Calu3 (cell line): ENCODE data around the gene TH. TPM values are rescaled to one million over a fixed set of nuclear protein-coding genes. Genes with fewer than 3 reads are reported as not detected.

ENCODE experiments used
- BruUV-seq: library from RNA; stranded (reverse); fragments of 400-500 nt; replicated peaks from 2 replicates; lab custom pipeline; 2021; lab: Mats Ljungman, UMichigan
- CTCF ChIA-PET: fragments of 300-600 bp; sonication (Branson Sonifier 250); formaldehyde crosslinking; loops from one replicate; lab custom pipeline; 2022; ENCODE audit warnings: antibody characterized with exemption; lab: Charles Lee
- DNase-seq: peaks from one replicate; pipeline ENCODE4 v3.0.0; 2022
- H3K27ac Mint-ChIP-seq: one replicate; pipeline ENCODE4 v1.8.0; 2022; ENCODE audit warnings: mixed read lengths; ENCODE audit not compliant: unreplicated experiment
- H3K27me3 Mint-ChIP-seq: one replicate; pipeline ENCODE4 v1.8.0; 2022; ENCODE audit warnings: mixed read lengths; ENCODE audit not compliant: unreplicated experiment
- H3K36me3 Mint-ChIP-seq: one replicate; pipeline ENCODE4 v1.8.0; 2022; ENCODE audit warnings: mild to moderate bottlenecking, moderate library complexity, mixed read lengths; ENCODE audit not compliant: insufficient read depth, unreplicated experiment
- H3K4me1 Mint-ChIP-seq: one replicate; pipeline ENCODE4 v1.8.0; 2022; ENCODE audit warnings: mild to moderate bottlenecking, low read depth, mixed read lengths; ENCODE audit not compliant: unreplicated experiment
- H3K4me3 Mint-ChIP-seq: one replicate; pipeline ENCODE4 v1.8.0; 2022; ENCODE audit warnings: mild to moderate bottlenecking, low read depth, moderate library complexity, mixed read lengths; ENCODE audit not compliant: unreplicated experiment
- H3K9me3 Mint-ChIP-seq: one replicate; pipeline ENCODE4 v1.8.0; 2022; ENCODE audit warnings: low read depth, mixed read lengths; ENCODE audit not compliant: unreplicated experiment
- intact Hi-C: fragments of 100-400 bp; cut with micrococcal nuclease; formaldehyde crosslinking; loops from one replicate; pipeline ENCODE4 v1.10.0; 2022; ENCODE audit not compliant: unreplicated experiment
- total RNA-seq: library from RNA; stranded (reverse); gene quantifications from 2 replicates; pipeline ENCODE4 v1.2.3, GENCODE V29; 2022
- TF ChIP-seq, protein P1 (sequence below): fragments of 200-600 bp; IDR thresholded peaks from one replicate; pipeline ENCODE4 v1.8.0; 2022; ENCODE audit warnings: antibody characterized with exemption; ENCODE audit not compliant: unreplicated experiment

TH gene
- total RNA-seq, 1 experiment from 2014 or later = not detected

GRCh38 chr11:2212411-2213251 lies 41.0 kb upstream of the TH start:
- Mint-ChIP-seq H3K4me1 (peaks cover 31% of the 10 kb centered on the region), H3K36me3 (peaks cover 5% of the 10 kb centered on the region), H3K27me3 (peaks cover 35% of the 10 kb centered on the region), H3K9me3 (no peaks in the 10 kb centered on the region), H3K27ac (no peak overlapping the region), H3K4me3 (no peak overlapping the region)
- intact Hi-C loops = no loop called here
- CTCF ChIA-PET = interaction anchor here (0.6 kb wide), 2 partner anchors 209 to 619 kb away, joined by 3 to 7 read pairs; no protein-coding TSS in a partner anchor
- DNase-seq = no peak
- BruUV-seq = no TSS peak
- TF ChIP-seq, protein P1, sequence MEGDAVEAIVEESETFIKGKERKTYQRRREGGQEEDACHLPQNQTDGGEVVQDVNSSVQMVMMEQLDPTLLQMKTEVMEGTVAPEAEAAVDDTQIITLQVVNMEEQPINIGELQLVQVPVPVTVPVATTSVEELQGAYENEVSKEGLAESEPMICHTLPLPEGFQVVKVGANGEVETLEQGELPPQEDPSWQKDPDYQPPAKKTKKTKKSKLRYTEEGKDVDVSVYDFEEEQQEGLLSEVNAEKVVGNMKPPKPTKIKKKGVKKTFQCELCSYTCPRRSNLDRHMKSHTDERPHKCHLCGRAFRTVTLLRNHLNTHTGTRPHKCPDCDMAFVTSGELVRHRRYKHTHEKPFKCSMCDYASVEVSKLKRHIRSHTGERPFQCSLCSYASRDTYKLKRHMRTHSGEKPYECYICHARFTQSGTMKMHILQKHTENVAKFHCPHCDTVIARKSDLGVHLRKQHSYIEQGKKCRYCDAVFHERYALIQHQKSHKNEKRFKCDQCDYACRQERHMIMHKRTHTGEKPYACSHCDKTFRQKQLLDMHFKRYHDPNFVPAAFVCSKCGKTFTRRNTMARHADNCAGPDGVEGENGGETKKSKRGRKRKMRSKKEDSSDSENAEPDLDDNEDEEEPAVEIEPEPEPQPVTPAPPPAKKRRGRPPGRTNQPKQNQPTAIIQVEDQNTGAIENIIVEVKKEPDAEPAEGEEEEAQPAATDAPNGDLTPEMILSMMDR = no peak

GRCh38 chr11:2211113-2211971 lies 39.7 kb upstream of the TH start:
- Mint-ChIP-seq H3K27me3 (peaks cover 38% of the 10 kb centered on the region), H3K36me3 (peaks cover 5% of the 10 kb centered on the region), H3K9me3 (no peaks in the 10 kb centered on the region), H3K4me3 (peak overlapping the region; percentile 7), H3K27ac (no peak overlapping the region), H3K4me1 (peaks cover 32% of the 10 kb centered on the region)
- TF ChIP-seq, protein P1 = no peak
- intact Hi-C loops = no loop called here
- DNase-seq = peak; percentile 89
- CTCF ChIA-PET = interaction anchor here (0.7 to 0.9 kb wide), 4 partner anchors 9 to 189 kb away, joined by 3 to 5 read pairs (median 4); partner anchors contain the start of gene TSSC4
- BruUV-seq = no TSS peak

DNA sequence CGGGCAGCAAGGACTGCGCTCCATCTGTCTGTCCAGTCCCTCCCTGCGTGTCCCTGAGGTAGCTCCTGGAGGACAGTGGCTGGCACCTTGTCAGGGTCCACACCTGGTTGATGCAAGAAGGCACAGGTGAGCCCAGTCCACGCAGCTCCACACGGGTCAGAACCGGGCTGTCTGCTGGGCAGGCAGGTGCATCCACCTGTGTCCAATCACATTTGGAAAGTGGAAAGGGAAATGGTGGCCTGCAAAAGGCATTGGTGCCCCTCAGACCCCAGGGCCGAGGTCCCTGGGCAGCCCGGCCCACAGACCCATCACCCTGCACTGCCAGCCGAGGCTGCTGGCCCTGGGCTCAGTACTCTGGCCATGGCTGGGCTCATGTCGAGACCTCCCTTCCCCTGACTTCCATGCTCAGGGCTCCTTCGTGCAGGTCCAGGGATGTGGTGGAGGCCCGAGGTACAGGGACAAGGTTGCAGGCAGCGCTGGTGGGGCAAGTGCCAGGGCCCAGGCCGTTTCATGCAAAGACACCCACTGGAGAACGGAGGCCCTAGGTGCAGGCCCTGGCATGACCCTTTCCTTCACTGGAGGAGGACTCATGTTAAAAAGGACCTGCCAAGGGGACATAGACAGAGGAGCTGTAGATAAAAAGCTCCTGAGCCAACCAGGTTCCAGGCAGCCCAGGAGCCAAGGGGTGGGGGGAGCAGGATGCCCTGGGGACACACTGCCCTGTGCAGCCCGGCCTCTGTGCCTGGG lies 38.9 kb upstream of the TH start:
- intact Hi-C loops = no loop called here

More for the DNA sequence above, 38.9 kb upstream of the TH start:
- peaks cover 32% of the 10 kb centered on the region for H3K4me1 Mint-ChIP-seq
- peaks cover 5% of the 10 kb centered on the region for H3K36me3 Mint-ChIP-seq
- DNase-seq = no peak
- no TSS peak for BruUV-seq
- CTCF ChIA-PET = interaction anchor here (0.8 to 0.9 kb wide), 3 partner anchors 8 to 190 kb away, joined by 3 to 5 read pairs (median 3); partner anchors contain the start of gene TSSC4
- no peaks in the 10 kb centered on the region for H3K9me3 Mint-ChIP-seq
- TF ChIP-seq, protein P1 = no peak
- H3K27me3 Mint-ChIP-seq = peaks cover 38% of the 10 kb centered on the region
- peak overlapping the region; percentile 7 for H3K4me3 Mint-ChIP-seq
- H3K27ac Mint-ChIP-seq = no peak overlapping the region
